IMR-90 (cell line): ENCODE results near the gene SNAP91. TPM values are rescaled to one million over a fixed set of nuclear protein-coding genes. Genes with fewer than 3 reads are reported as not detected.

Experiments
- ATAC-seq: fragments of 200-7000 bp; cut with Tn5 transposase; 2 replicates; pipeline ENCODE4 v1.9.1; 2020; ENCODE audit warnings: low read depth, mild to moderate bottlenecking, moderate library complexity
- BruUV-seq: library from RNA; stranded (reverse); fragments of 400-500 nt; replicated peaks from 2 replicates; lab custom pipeline; 2021; lab: Mats Ljungman, UMichigan
- CTCF ChIA-PET: fragments of 300-600 bp; formaldehyde crosslinking; extraction: SDS; loops from one replicate; lab custom pipeline; 2021; ENCODE audit warnings: antibody characterized with exemption; lab: Yijun Ruan, JAX
- POLR2A ChIA-PET: fragments of 300-600 bp; sonication (Branson Sonifier 250); formaldehyde crosslinking; loops from one replicate; lab custom pipeline; 2022; ENCODE audit warnings: antibody characterized with exemption; ENCODE audit not compliant: unreplicated experiment; lab: Charles Lee
- DNase-seq: peaks from one replicate; pipeline ENCODE4 v3.0.0; 2013
- H2AFZ ChIP-seq: replicated peaks from 2 replicates; pipeline ENCODE3; 2013; ENCODE audit warnings: low read length, mild to moderate bottlenecking; ENCODE audit not compliant: poor library complexity
- H2AK5ac ChIP-seq: 2 replicates; pipeline ENCODE4 v1.6.1; 2013; ENCODE audit warnings: low read depth, low read length, inconsistent platforms
- H2AK9ac ChIP-seq: replicated peaks from 2 replicates; pipeline ENCODE3; 2013; ENCODE audit warnings: mild to moderate bottlenecking, low read depth, low read length, moderate library complexity; ENCODE audit not compliant: poor library complexity
- H2BK120ac ChIP-seq: 2 replicates; pipeline ENCODE4 v1.6.1; 2013; ENCODE audit warnings: low read depth, low read length, inconsistent platforms
- H2BK15ac ChIP-seq: 3 replicates; pipeline ENCODE4 v1.6.1; 2013; ENCODE audit warnings: low read depth, low read length, inconsistent platforms
- H2BK20ac ChIP-seq: 2 replicates; pipeline ENCODE4 v1.6.1; 2013; ENCODE audit warnings: low read depth, mild to moderate bottlenecking, inconsistent platforms, low read length, moderate library complexity
- H2BK5ac ChIP-seq: 2 replicates; pipeline ENCODE4 v1.6.1; 2013; ENCODE audit warnings: mild to moderate bottlenecking, low read depth, low read length, inconsistent platforms; ENCODE audit not compliant: poor library complexity, severe bottlenecking
- H3K14ac ChIP-seq: replicated peaks from 2 replicates; pipeline ENCODE4 v1.6.1; 2013; ENCODE audit warnings: low read depth, low read length, inconsistent platforms
- H3K18ac ChIP-seq: 2 replicates; pipeline ENCODE4 v1.6.1; 2013; ENCODE audit warnings: low read depth, low read length, control low read depth
- H3K23ac ChIP-seq: 2 replicates; pipeline ENCODE4 v1.6.1; 2013; ENCODE audit warnings: low read depth, low read length, inconsistent platforms
- H3K27ac ChIP-seq: 2 replicates; pipeline ENCODE4 v1.5.1; 2013; ENCODE audit warnings: mild to moderate bottlenecking, control low read depth, low read length; ENCODE audit not compliant: insufficient read depth
- H3K27me3 ChIP-seq: 2 replicates; pipeline ENCODE4 v1.6.1; 2013; ENCODE audit warnings: low read length; ENCODE audit not compliant: control insufficient read depth, insufficient read depth
- H3K36me3 ChIP-seq: 2 replicates; pipeline ENCODE4 v1.6.1; 2013; ENCODE audit warnings: low read length, mixed read lengths; ENCODE audit not compliant: control insufficient read depth, insufficient read depth
- H3K4ac ChIP-seq: 2 replicates; pipeline ENCODE4 v1.6.1; 2013; ENCODE audit warnings: low read depth, low read length, inconsistent platforms
- H3K4me1 ChIP-seq: 2 replicates; pipeline ENCODE4 v1.6.1; 2013; ENCODE audit warnings: low read length, mixed read lengths; ENCODE audit not compliant: control insufficient read depth, insufficient read depth
- H3K4me2 ChIP-seq: 2 replicates; pipeline ENCODE4 v1.6.1; 2013; ENCODE audit warnings: low read depth, mild to moderate bottlenecking, control low read depth, low read length, moderate library complexity
- H3K4me3 ChIP-seq: 2 replicates; pipeline ENCODE4 v1.5.1; 2013; ENCODE audit warnings: low read depth, mild to moderate bottlenecking, control low read depth, low read length, moderate library complexity; ENCODE audit not compliant: insufficient read depth
- H3K56ac ChIP-seq: 2 replicates; pipeline ENCODE4 v1.6.1; 2013; ENCODE audit warnings: low read length, inconsistent platforms; ENCODE audit not compliant: insufficient read depth; ENCODE audit errors: extremely low read depth
- H3K79me1 ChIP-seq, 2 experiments: 2 replicates each; pipeline ENCODE4 v1.6.1; 2013; ENCODE audit warnings: low read length in 2 of 2, inconsistent platforms in 1 of 2, low read depth in 1 of 2
- H3K9ac ChIP-seq: 2 replicates; pipeline ENCODE4 v1.6.1; 2013; ENCODE audit warnings: low read depth, low read length, control low read depth
- H3K9me1 ChIP-seq: 2 replicates; pipeline ENCODE4 v1.6.1; 2013; ENCODE audit warnings: low read length, inconsistent platforms; ENCODE audit not compliant: insufficient read depth
- H3K9me3 ChIP-seq: 2 replicates; pipeline ENCODE4 v1.6.1; 2013; ENCODE audit warnings: low read length; ENCODE audit not compliant: control insufficient read depth, insufficient read depth
- H4K20me1 ChIP-seq: 2 replicates; pipeline ENCODE4 v1.6.1; 2013; ENCODE audit warnings: low read length, inconsistent platforms; ENCODE audit not compliant: insufficient read depth
- H4K5ac ChIP-seq: 2 replicates; pipeline ENCODE4 v1.6.1; 2013; ENCODE audit warnings: mild to moderate bottlenecking, low read depth, low read length, control low read depth
- H4K8ac ChIP-seq, 2 experiments: 2 replicates each; pipeline ENCODE4 v1.6.1; 2013; ENCODE audit warnings: low read depth in 2 of 2, low read length in 2 of 2, control low read depth in 1 of 2, inconsistent platforms in 1 of 2
- H4K91ac ChIP-seq: 2 replicates; pipeline ENCODE4 v1.6.1; 2013; ENCODE audit warnings: low read depth, low read length, inconsistent platforms; ENCODE audit not compliant: insufficient read depth
- CEBPB ChIP-seq: IDR thresholded peaks from 2 replicates; pipeline ENCODE4 v1.6.1; 2012; ENCODE audit warnings: low read depth, low read length, improper control_type of control experiment
- CHD1 ChIP-seq: IDR thresholded peaks from 2 replicates; pipeline ENCODE4 v1.6.1; 2012; ENCODE audit warnings: low read depth, low read length, improper control_type of control experiment
- MAFK ChIP-seq: IDR thresholded peaks from 2 replicates; pipeline ENCODE4 v1.6.1; 2012; ENCODE audit warnings: low read depth, low read length, improper control_type of control experiment
- MAZ ChIP-seq: IDR thresholded peaks from 2 replicates; pipeline ENCODE4 v1.6.1; 2012; ENCODE audit warnings: low read depth, mild to moderate bottlenecking, low read length, improper control_type of control experiment, moderate library complexity, borderline replicate concordance
- NFE2L2 ChIP-seq: fragments of 150-350 bp; IDR thresholded peaks from 2 replicates; pipeline ENCODE4 v1.6.1; 2016; ENCODE audit warnings: low read depth, mild to moderate bottlenecking, low read length
- RAD21 ChIP-seq: IDR thresholded peaks from 2 replicates; pipeline ENCODE4 v1.6.1; 2012; ENCODE audit warnings: low read length, improper control_type of control experiment
- RFX5 ChIP-seq: IDR thresholded peaks from 2 replicates; pipeline ENCODE4 v1.8.0; 2012; ENCODE audit warnings: low read depth, mild to moderate bottlenecking, low read length, moderate library complexity
- SMC3 ChIP-seq: fragments of 150-350 bp; IDR thresholded peaks from 2 replicates; pipeline ENCODE4 v1.6.1; 2016; ENCODE audit warnings: low read depth, mild to moderate bottlenecking, antibody characterized with exemption, low read length, moderate library complexity
- USF2 ChIP-seq: fragments of 150-350 bp; IDR thresholded peaks from 2 replicates; pipeline ENCODE4 v1.6.1; 2017; ENCODE audit warnings: mild to moderate bottlenecking, antibody characterized with exemption, low read length, low read depth
- WGBS, 2 experiments: methylation state at CpG; one replicate each; pipeline versions ENCODE4 v1.1.5 to v1.1.7; 2013; ENCODE audit warnings: missing lambda C conversion rate in 2 of 2; ENCODE audit not compliant: insufficient read length in 1 of 2; ENCODE audit errors: extremely low coverage in 2 of 2; 5-methylcytosine and 5-hydroxymethylcytosine counted together
- dilution Hi-C: fragments of 300-500 bp; cut with HindIII; formaldehyde crosslinking; loops from one replicate; pipeline ENCODE4 v1.14.3; 2018; ENCODE audit warnings: low sequenced_read_pairs; ENCODE audit not compliant: unreplicated experiment
- in situ Hi-C: fragments of 300-500 bp; cut with MboI; formaldehyde crosslinking; loops from 3 replicates; pipeline ENCODE4 v1.14.3; 2019; ENCODE audit warnings: low sequenced_read_pairs, inconsistent platforms, mixed read lengths
- intact Hi-C: fragments of 100-400 bp; cut with micrococcal nuclease; formaldehyde crosslinking; loops from 2 replicates; pipeline ENCODE4 v1.10.0; 2022
- polyA plus RNA-seq, 3 experiments: library from polyadenylated mRNA; depleted of rRNA; stranded (reverse); fragments of >200 nt; gene quantifications; 2 replicates each; pipeline ENCODE4 v1.2.3, GENCODE V29; 2012; ENCODE audit warnings: low replicate concordance in 1 of 3
- total RNA-seq: library from RNA; depleted of rRNA; stranded (reverse); fragments of >200 nt; gene quantifications from 2 replicates; pipeline ENCODE4 v1.2.3, GENCODE V29; 2012
- TF ChIP-seq, protein P1 (sequence below): fragments of 150-350 bp; IDR thresholded peaks from 2 replicates; pipeline ENCODE4 v1.6.1; 2016; ENCODE audit warnings: low read depth, mild to moderate bottlenecking, low read length, moderate library complexity, borderline replicate concordance

SNAP91 gene
- total and polyA plus RNA-seq, 2 of the 4 experiments (the other 2 are of a cell fraction): not detected

DNA sequence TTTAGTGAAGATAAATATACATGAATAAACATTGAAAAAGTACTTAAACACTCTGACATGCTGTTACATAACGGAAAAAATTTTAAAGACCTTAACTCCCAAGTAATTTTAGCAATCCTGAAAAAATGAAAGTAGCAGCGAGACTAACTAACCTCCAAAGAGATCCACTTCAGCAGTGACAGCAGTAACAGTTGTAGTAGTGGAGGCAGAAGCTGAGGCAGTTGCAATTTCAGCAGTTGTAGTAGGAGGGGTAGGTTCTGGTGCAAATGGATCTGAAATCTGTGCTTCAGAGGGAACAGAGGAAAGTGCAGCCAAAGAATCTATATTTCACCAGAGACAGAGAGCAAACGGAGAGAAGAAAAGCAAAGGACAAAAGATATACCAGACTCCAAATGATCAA is 107.8 kb downstream of the SNAP91 start:
- Histone ChIP-seq H2AK5ac (no peak overlapping the region), H3K56ac (no peak overlapping the region), H3K27me3 (no peaks in the 10 kb centered on the region; the same call in 1 of the 2 replicates), H2BK15ac (no peak overlapping the region), H3K9me1 (no peaks in the 10 kb centered on the region), H4K8ac (no peak overlapping the region), H3K4me1 (0 out of 2 replicates have a peak, but pooled peaks cover 1% of the 10 kb centered on the region), H3K4me2 (peak overlapping the region; percentile 25), H4K5ac (no peak overlapping the region), H2AFZ (no peak overlapping the region), H2AK9ac (no peak overlapping the region), H4K91ac (no peak overlapping the region), H3K23ac (no peak overlapping the region), H3K27ac (no peak overlapping the region), H2BK5ac (no peak overlapping the region), H3K4ac (no peak overlapping the region), H3K4me3 (no peak overlapping the region), H3K9me3 (no peaks in the 10 kb centered on the region), H3K36me3 (no peaks in the 10 kb centered on the region), H3K9ac (no peak overlapping the region), H3K18ac (no peak overlapping the region), H2BK20ac (no peak overlapping the region), H4K20me1 (no peaks in the 10 kb centered on the region), H3K14ac (no peak overlapping the region), H2BK120ac (no peak overlapping the region), H3K79me1 (no peaks in the 10 kb centered on the region)
- in situ Hi-C loops: loop anchor here (25.0 kb wide), 1 partner anchor 611 kb away; no protein-coding TSS in a partner anchor
- TF ChIP-seq RAD21 (no peak), CEBPB (no peak), USF2 (no peak), CHD1 (no peak), NFE2L2 (no peak), MAFK (no peak), RFX5 (no peak), MAZ (no peak), SMC3 (no peak)
- TF ChIP-seq, protein P1, sequence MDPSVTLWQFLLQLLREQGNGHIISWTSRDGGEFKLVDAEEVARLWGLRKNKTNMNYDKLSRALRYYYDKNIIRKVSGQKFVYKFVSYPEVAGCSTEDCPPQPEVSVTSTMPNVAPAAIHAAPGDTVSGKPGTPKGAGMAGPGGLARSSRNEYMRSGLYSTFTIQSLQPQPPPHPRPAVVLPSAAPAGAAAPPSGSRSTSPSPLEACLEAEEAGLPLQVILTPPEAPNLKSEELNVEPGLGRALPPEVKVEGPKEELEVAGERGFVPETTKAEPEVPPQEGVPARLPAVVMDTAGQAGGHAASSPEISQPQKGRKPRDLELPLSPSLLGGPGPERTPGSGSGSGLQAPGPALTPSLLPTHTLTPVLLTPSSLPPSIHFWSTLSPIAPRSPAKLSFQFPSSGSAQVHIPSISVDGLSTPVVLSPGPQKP: no peak
- no TSS peak for BruUV-seq
- DNase-seq: no peak
- ATAC-seq: peak; percentile 71
- no CpG with 5 or more reads among the region's 3 CpGs for WGBS, 2 experiments
- dilution Hi-C loops: no loop called here
- intact Hi-C loops: no loop called here
- POLR2A ChIA-PET: no interaction called here
- CTCF ChIA-PET: no interaction called here
